Measurements from ENCODE around the gene KIF19.

DNA sequence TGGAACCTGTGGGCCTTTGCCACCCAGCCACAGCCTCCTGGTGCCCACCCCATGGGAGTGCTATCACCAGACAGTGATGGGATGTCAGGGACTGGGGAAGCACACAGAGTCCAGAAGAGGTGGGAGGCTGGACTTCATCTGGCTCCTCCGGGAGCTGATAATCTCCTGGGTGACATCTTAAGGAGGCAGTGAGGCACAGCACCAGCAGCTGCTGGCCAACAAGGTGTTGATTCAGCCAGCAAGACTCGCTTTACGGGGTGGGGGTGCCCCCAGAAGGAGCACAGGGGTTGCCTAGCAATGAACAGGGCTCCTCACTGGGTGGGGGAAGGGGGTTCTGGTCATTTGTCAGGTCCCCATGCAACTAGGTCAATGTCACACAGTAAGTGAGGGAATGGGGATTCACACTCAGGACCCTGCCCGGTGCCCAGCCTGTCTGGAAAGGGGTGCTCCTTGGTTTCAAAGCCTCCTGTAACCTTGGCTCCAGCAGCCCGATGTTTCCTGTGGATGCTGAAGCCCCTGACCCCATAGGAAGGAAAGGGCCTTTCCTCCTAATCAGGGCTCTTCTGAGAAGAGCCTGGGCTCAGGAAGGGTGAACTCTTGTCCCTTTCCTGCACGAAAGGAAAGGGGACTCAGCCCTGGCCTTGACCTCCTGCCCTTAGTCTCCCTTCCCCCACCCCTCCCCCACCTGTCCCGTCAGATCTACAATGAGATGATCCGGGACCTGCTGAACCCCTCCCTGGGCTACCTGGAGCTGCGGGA, 17.7 kb downstream of the KIF19 start:
- no peak for TF ChIP-seq POLR2A (IDR thresholded peaks at IDR 0.05)
- TF ChIP-seq, protein P1, sequence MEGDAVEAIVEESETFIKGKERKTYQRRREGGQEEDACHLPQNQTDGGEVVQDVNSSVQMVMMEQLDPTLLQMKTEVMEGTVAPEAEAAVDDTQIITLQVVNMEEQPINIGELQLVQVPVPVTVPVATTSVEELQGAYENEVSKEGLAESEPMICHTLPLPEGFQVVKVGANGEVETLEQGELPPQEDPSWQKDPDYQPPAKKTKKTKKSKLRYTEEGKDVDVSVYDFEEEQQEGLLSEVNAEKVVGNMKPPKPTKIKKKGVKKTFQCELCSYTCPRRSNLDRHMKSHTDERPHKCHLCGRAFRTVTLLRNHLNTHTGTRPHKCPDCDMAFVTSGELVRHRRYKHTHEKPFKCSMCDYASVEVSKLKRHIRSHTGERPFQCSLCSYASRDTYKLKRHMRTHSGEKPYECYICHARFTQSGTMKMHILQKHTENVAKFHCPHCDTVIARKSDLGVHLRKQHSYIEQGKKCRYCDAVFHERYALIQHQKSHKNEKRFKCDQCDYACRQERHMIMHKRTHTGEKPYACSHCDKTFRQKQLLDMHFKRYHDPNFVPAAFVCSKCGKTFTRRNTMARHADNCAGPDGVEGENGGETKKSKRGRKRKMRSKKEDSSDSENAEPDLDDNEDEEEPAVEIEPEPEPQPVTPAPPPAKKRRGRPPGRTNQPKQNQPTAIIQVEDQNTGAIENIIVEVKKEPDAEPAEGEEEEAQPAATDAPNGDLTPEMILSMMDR (IDR thresholded peaks at IDR 0.05), result no peak

Data from heart left ventricle (tissue), 13 donors.